HEK293T (cell line): ENCODE results near the gene DDC.

Experiments
- CTCF ChIA-PET: fragments of 350-600 bp; formaldehyde crosslinking; extraction: SDS; loops from one replicate; lab custom pipeline; 2021; ENCODE audit warnings: antibody characterized with exemption, inconsistent platforms; lab: Yijun Ruan, JAX
- POLR2A ChIA-PET: fragments of 350-600 bp; formaldehyde crosslinking; extraction: SDS; loops from one replicate; lab custom pipeline; 2020; ENCODE audit warnings: antibody characterized with exemption, inconsistent platforms; lab: Yijun Ruan, JAX
- DNase-seq: peaks from one replicate; pipeline ENCODE4 v3.0.0; 2012; ENCODE audit warnings: mixed read lengths; ENCODE audit errors: extremely low spot score
- ARNT ChIP-seq: fragments of 450-650 bp; IDR thresholded peaks from 2 replicates; pipeline ENCODE4 v1.6.1; 2017; ENCODE audit warnings: mild to moderate bottlenecking
- BHLHE40 ChIP-seq: fragments of 450-650 bp; IDR thresholded peaks from 2 replicates; pipeline ENCODE4 v1.6.1; 2016; ENCODE audit warnings: mild to moderate bottlenecking, moderate library complexity, borderline replicate concordance
- CTBP1 ChIP-seq: fragments of 450-650 bp; IDR thresholded peaks from 2 replicates; pipeline ENCODE4 v1.6.1; 2016; ENCODE audit warnings: borderline replicate concordance
- ELF4 ChIP-seq: fragments of 450-650 bp; IDR thresholded peaks from 2 replicates; pipeline ENCODE4 v1.6.1; 2017; ENCODE audit warnings: antibody characterized with exemption
- FOXA1 ChIP-seq: fragments of 450-650 bp; IDR thresholded peaks from 2 replicates; pipeline ENCODE4 v1.6.1; 2016; ENCODE audit warnings: mild to moderate bottlenecking
- FOXK2 ChIP-seq: fragments of 450-650 bp; IDR thresholded peaks from 2 replicates; pipeline ENCODE4 v1.6.1; 2016; ENCODE audit warnings: mild to moderate bottlenecking
- FOXM1 ChIP-seq: fragments of 450-650 bp; IDR thresholded peaks from 2 replicates; pipeline ENCODE4 v1.6.1; 2017; ENCODE audit warnings: mild to moderate bottlenecking, borderline replicate concordance
- HDGF ChIP-seq: fragments of 450-650 bp; IDR thresholded peaks from 2 replicates; pipeline ENCODE4 v1.6.1; 2017; ENCODE audit warnings: antibody characterized with exemption, borderline replicate concordance
- L3MBTL2 ChIP-seq: fragments of 450-650 bp; conservative IDR thresholded peaks from 2 replicates; pipeline ENCODE4 v1.6.1; 2016; ENCODE audit warnings: mild to moderate bottlenecking
- LEF1 ChIP-seq: fragments of 450-650 bp; IDR thresholded peaks from 2 replicates; pipeline ENCODE4 v1.6.1; 2017; ENCODE audit warnings: mild to moderate bottlenecking, borderline replicate concordance
- NFRKB ChIP-seq: fragments of 450-650 bp; IDR thresholded peaks from 2 replicates; pipeline ENCODE4 v1.6.1; 2016; ENCODE audit warnings: mild to moderate bottlenecking, moderate library complexity
- SP1 ChIP-seq: fragments of 450-650 bp; IDR thresholded peaks from 2 replicates; pipeline ENCODE4 v1.6.1; 2017
- SUZ12 ChIP-seq: fragments of 450-650 bp; IDR thresholded peaks from 2 replicates; pipeline ENCODE4 v1.6.1; 2016; ENCODE audit warnings: mild to moderate bottlenecking
- TARDBP ChIP-seq: fragments of 450-650 bp; IDR thresholded peaks from 2 replicates; pipeline ENCODE4 v1.6.1; 2016
- ZNF384 ChIP-seq: fragments of 450-650 bp; IDR thresholded peaks from 2 replicates; pipeline ENCODE4 v1.6.1; 2016
- TF ChIP-seq, protein P1 (sequence below): fragments of 450-650 bp; IDR thresholded peaks from 2 replicates; pipeline ENCODE4 v1.6.1; 2016

The DDC gene

DNA sequence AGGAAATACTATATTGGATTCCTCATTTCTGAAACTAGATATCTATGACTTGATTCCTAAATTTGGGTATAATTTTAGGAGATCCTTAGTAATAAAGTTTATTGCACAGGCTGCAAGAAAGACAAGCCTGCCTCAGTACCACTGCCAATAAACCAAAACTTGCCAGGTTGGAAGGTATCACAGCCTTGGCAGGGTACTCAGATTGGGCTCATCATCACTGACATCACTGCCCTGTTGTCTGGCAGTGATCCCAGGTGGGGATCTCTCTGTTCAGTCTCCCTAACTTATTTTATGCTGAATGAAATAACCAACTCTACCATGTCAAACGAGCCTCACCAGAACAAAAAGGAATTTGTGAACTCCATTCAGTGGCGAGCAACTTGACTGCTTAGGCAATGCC is 133.9 kb downstream of the DDC start:
- POLR2A ChIA-PET, result no interaction called here
- DNase-seq, result no peak
- CTCF ChIA-PET, result no interaction called here
- no peak for TF ChIP-seq FOXK2
- no peak for TF ChIP-seq SP1

DNA sequence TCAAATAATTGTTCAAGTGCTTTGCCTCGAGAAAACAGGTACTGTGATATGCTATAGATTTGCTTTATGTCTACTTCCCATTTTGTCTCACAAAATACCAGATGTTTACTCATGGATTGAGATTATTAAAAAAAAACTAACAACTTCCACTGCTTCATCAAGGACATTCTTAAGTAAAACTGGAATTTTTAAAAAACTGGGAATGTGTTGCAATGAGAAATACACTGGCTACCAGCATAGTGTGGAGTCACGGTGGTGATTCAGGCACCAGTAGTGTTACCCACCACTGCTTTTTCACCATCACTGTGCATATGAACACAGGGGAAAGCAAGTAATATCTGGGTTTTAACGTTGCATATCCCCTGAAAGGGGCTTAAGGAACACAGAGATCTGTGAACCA is 136.3 kb downstream of the DDC start:
- TF ChIP-seq, protein P1, sequence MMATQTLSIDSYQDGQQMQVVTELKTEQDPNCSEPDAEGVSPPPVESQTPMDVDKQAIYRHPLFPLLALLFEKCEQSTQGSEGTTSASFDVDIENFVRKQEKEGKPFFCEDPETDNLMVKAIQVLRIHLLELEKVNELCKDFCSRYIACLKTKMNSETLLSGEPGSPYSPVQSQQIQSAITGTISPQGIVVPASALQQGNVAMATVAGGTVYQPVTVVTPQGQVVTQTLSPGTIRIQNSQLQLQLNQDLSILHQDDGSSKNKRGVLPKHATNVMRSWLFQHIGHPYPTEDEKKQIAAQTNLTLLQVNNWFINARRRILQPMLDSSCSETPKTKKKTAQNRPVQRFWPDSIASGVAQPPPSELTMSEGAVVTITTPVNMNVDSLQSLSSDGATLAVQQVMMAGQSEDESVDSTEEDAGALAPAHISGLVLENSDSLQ, result no peak
- TF ChIP-seq TARDBP, result no peak
- TF ChIP-seq HDGF, result no peak
- TF ChIP-seq LEF1, result no peak
- no peak for TF ChIP-seq FOXM1
- TF ChIP-seq FOXA1, result no peak
- no peak for TF ChIP-seq CTBP1
- no peak for TF ChIP-seq SP1
- TF ChIP-seq FOXK2, result no peak
- TF ChIP-seq ZNF384, result no peak
- TF ChIP-seq ELF4, result no peak
- TF ChIP-seq BHLHE40, result no peak
- TF ChIP-seq ARNT, result no peak
- no peak for TF ChIP-seq SUZ12
- DNase-seq, result no peak
- ChIA-PET POLR2A (no interaction called here), CTCF (no interaction called here)

DNA sequence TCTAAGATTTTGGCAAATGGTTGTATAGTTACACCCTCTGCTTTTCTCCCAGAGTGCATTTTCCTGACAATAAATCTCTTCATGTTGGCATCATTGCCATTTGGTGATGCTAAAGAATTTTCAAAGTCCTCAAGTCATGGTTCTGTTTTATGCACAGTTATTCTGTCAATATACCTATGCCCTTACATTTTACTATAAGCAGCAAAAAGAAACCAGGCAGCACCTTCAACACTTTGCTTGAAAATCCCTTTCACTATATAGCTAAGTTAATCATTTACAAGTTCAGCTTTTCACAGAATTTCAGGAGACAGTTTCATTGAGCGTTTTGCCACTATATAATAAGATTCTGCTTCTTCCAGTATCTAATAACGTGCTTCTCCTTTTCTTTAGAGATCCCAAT is 137.7 kb downstream of the DDC start:
- CTCF ChIA-PET, result interaction anchor here (1.3 kb wide), 1 partner anchor 9 kb away, joined by 4 read pairs; no protein-coding TSS in a partner anchor
- no peak for DNase-seq
- TF ChIP-seq ARNT (no peak), CTBP1 (no peak), LEF1 (no peak), FOXM1 (no peak), BHLHE40 (no peak), ZNF384 (no peak), SUZ12 (no peak), FOXK2 (no peak), TARDBP (no peak), FOXA1 (no peak), HDGF (no peak), NFRKB (no peak), SP1 (no peak), ELF4 (no peak), L3MBTL2 (no peak)
- TF ChIP-seq, protein P1, result no peak
- POLR2A ChIA-PET, result no interaction called here

DNA sequence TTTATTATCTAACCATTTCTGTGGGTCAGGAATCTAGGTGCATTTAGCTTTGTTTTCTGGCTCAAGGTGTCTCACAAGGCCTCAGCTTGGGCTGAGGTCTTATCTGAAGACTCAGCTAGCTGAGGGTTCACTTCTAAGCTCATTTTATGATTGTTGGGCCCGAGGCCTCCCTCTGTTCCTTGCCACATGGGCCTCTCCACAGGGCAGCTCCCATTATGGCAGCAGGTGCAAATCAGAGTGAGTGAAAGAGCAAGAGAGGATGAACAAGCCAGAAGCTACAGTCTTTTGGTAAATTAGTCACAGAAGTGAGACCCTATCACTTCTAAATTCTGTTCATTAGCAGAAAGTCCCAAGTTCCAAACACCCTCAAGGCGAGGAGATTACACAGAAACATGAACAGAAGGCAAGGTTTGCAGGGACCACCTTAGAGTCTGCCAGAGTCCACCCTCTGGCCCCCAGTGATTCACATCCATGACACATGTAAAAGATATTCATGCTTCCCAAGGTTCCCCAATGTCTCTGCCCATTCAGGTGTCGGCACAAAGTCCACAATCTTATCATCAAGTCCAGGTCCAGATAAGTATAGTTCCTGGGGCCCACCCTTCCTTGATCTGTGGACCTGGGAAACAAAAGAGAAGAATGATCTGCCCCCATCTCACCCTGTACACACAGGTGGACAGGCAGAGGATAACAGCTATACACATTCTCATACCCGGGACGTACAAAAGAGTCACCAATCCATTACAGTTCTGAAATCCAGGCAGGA is 138.7 kb downstream of the DDC start:
- POLR2A ChIA-PET, result no interaction called here
- CTCF ChIA-PET, result interaction anchor here (1.3 kb wide), 1 partner anchor 8 kb away, joined by 4 read pairs; no protein-coding TSS in a partner anchor
- DNase-seq, result no peak
- TF ChIP-seq, protein P1, result no peak
- TF ChIP-seq SUZ12 (no peak), HDGF (no peak), L3MBTL2 (no peak), FOXA1 (no peak), TARDBP (no peak), NFRKB (no peak), CTBP1 (no peak), SP1 (no peak)

DNA sequence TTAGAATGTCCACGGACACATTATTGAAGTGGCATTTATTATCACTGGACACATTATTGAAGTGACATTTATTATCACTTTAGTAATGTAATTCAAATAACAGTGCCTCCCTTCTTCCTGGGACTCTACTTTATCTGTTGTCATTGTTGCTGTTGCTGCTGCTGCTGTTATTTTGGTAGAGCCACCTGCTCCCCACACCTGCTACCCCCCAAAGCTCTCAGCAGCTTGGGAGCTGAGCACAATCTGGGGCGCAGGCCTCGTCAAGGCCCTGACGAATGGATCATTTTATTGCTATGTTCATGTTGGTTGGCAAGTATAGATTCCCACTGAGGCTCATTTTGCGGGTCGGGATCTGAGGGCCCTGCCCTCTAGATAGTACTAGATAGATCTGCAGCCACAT is 139.9 kb downstream of the DDC start:
- DNase-seq, result no peak
- TF ChIP-seq HDGF, result no peak
- no peak for TF ChIP-seq ARNT
- no peak for TF ChIP-seq ELF4
- no peak for TF ChIP-seq FOXM1
- TF ChIP-seq SUZ12, result no peak
- TF ChIP-seq L3MBTL2, result no peak
- no peak for TF ChIP-seq LEF1
- ChIA-PET POLR2A (no interaction called here), CTCF (no interaction called here)

DNA sequence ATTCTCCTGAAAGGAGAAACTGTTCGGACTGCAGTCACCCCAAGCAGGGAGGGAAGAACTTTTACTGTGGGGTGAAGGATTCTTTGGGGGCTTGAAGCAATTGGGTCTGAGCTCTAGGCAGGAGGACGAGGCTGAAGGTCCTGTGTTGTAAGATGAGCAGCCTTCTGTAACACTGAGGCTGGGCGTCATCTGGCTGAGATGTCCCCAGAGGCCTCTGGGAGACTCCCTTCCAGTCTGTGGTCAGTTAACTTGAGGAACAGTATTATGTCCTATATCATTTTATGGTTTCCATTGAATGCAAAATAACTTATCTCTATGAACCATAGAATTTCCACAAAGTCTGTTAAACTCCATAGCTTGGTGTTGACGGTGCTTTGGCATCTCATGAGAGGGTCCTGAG is 141.3 kb downstream of the DDC start:
- DNase-seq, result no peak
- POLR2A ChIA-PET, result no interaction called here
- TF ChIP-seq ARNT (no peak), CTBP1 (no peak), FOXM1 (no peak), SP1 (no peak), HDGF (no peak), NFRKB (no peak), SUZ12 (no peak), ELF4 (no peak), ZNF384 (no peak), FOXA1 (no peak), LEF1 (no peak), TARDBP (no peak)
- TF ChIP-seq, protein P1, result no peak
- CTCF ChIA-PET, result no interaction called here
